HG02884 (cell line): ENCODE data around the gene THPO.

Experiments
- ATAC-seq: cut with Tn5 transposase; IDR thresholded peaks from one replicate; pipeline ENCODE4 v1.9.1; 2021; ENCODE audit warnings: mild to moderate bottlenecking, moderate library complexity; ENCODE audit not compliant: unreplicated experiment

Gene THPO

GRCh38 chr3:184377882-184378445 lies at the start of gene THPO:
Gene THPO (minus strand): TSS chr3:184378207. CDS start chr3:184376259, 1,948 bp downstream.
- no peak for ATAC-seq

- no peak for ATAC-seq
Measured at GRCh38 chr3:184426691-184427141, 48.7 kb upstream of the THPO start.

GRCh38 chr3:184423561-184423960 lies 45.6 kb upstream of the THPO start:
- ATAC-seq = no peak

- no peak for ATAC-seq
Measured at GRCh38 chr3:184419171-184419570, 41.2 kb upstream of the THPO start.

GRCh38 chr3:184417619-184418327 lies 39.8 kb upstream of the THPO start:
- no peak for ATAC-seq

GRCh38 chr3:184415203-184415490 lies 37.1 kb upstream of the THPO start:
- ATAC-seq = no peak

- no peak for ATAC-seq
Measured at GRCh38 chr3:184414418-184415202, 36.6 kb upstream of the THPO start.

GRCh38 chr3:184409946-184410500 lies 32.0 kb upstream of the THPO start:
- no peak for ATAC-seq

- no peak for ATAC-seq
Measured at GRCh38 chr3:184409331-184409926, 31.4 kb upstream of the THPO start.

- no peak for ATAC-seq
Measured at GRCh38 chr3:184405075-184406030, 27.3 kb upstream of the THPO start.

GRCh38 chr3:184399410-184399809 lies 21.4 kb upstream of the THPO start:
- ATAC-seq = no peak

- no peak for ATAC-seq
Measured at GRCh38 chr3:184395320-184395660, 17.3 kb upstream of the THPO start.

- ATAC-seq = no peak
Measured at GRCh38 chr3:184391266-184391665, 13.3 kb upstream of the THPO start.

- no peak for ATAC-seq
Measured at GRCh38 chr3:184389935-184390528, 12.0 kb upstream of the THPO start.

GRCh38 chr3:184389384-184389783 lies 11.4 kb upstream of the THPO start:
- ATAC-seq = no peak

- ATAC-seq = no peak
Measured at GRCh38 chr3:184388936-184389230, 10.9 kb upstream of the THPO start.

- ATAC-seq = no peak
Measured at GRCh38 chr3:184388164-184388935, 10.3 kb upstream of the THPO start.

GRCh38 chr3:184387174-184387714 lies 9.2 kb upstream of the THPO start:
- no peak for ATAC-seq
